Nephron (organoid): ENCODE results near the gene ADORA2A.

Source experiments
- H3K27ac Mint-ChIP-seq, 3 experiments: 2 replicates each; pipeline ENCODE4 v1.8.0; 2020; ENCODE audit warnings: mixed read lengths in 3 of 3, mild to moderate bottlenecking in 2 of 3, moderate library complexity in 1 of 3
- H3K27me3 Mint-ChIP-seq: 2 replicates; pipeline ENCODE4 v1.8.0; 2021; ENCODE audit warnings: low read depth, mild to moderate bottlenecking, moderate library complexity, mixed read lengths
- H3K36me3 Mint-ChIP-seq: 2 replicates; pipeline ENCODE4 v1.8.0; 2020; ENCODE audit warnings: low read depth, mixed read lengths
- H3K4me1 Mint-ChIP-seq: 2 replicates; pipeline ENCODE4 v1.8.0; 2020; ENCODE audit warnings: mixed read lengths
- H3K4me3 Mint-ChIP-seq, 3 experiments: 2 replicates each; pipeline ENCODE4 v1.8.0; 2020; ENCODE audit warnings: mild to moderate bottlenecking in 3 of 3, mixed read lengths in 3 of 3, moderate library complexity in 2 of 3
- H3K9me3 Mint-ChIP-seq: 2 replicates; pipeline ENCODE4 v1.8.0; 2020; ENCODE audit warnings: mixed read lengths
- TF ChIP-seq, protein P1 (sequence below), 3 experiments: fragments of 200-600 bp; sonication (generic); IDR thresholded peaks; one replicate each; pipeline ENCODE4 v1.5.0; 2021; ENCODE audit warnings: antibody characterized with exemption in 3 of 3; ENCODE audit not compliant: unreplicated experiment in 3 of 3

ADORA2A gene

GRCh38 chr22:24430431-24431308 lies 3.3 kb downstream of the ADORA2A start:
- H3K9me3 Mint-ChIP-seq: no peaks in the 10 kb centered on the region
- peak overlapping the region in 1 of 3 experiments; percentile 96 for H3K27ac Mint-ChIP-seq
- TF ChIP-seq, protein P1, sequence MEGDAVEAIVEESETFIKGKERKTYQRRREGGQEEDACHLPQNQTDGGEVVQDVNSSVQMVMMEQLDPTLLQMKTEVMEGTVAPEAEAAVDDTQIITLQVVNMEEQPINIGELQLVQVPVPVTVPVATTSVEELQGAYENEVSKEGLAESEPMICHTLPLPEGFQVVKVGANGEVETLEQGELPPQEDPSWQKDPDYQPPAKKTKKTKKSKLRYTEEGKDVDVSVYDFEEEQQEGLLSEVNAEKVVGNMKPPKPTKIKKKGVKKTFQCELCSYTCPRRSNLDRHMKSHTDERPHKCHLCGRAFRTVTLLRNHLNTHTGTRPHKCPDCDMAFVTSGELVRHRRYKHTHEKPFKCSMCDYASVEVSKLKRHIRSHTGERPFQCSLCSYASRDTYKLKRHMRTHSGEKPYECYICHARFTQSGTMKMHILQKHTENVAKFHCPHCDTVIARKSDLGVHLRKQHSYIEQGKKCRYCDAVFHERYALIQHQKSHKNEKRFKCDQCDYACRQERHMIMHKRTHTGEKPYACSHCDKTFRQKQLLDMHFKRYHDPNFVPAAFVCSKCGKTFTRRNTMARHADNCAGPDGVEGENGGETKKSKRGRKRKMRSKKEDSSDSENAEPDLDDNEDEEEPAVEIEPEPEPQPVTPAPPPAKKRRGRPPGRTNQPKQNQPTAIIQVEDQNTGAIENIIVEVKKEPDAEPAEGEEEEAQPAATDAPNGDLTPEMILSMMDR (IDR thresholded peaks at IDR 0.05; ENCODE audit: unreplicated experiment in 3 of 3): no peak
- H3K4me1 Mint-ChIP-seq: peaks cover 53% of the 10 kb centered on the region
- H3K4me3 Mint-ChIP-seq: no peak overlapping the region
- H3K27me3 Mint-ChIP-seq: peaks cover 17% of the 10 kb centered on the region
- H3K36me3 Mint-ChIP-seq: no peaks in the 10 kb centered on the region

GRCh38 chr22:24431309-24432034 lies 4.1 kb downstream of the ADORA2A start:
- Mint-ChIP-seq H3K4me1 (peaks cover 57% of the 10 kb centered on the region), H3K36me3 (no peaks in the 10 kb centered on the region), H3K27ac (peak overlapping the region in 2 of 3 experiments; percentile 67 to 96), H3K4me3 (no peak overlapping the region), H3K27me3 (peaks cover 13% of the 10 kb centered on the region), H3K9me3 (no peaks in the 10 kb centered on the region)
- TF ChIP-seq, protein P1 (IDR thresholded peaks at IDR 0.05; ENCODE audit: unreplicated experiment in 3 of 3): no peak

DNA sequence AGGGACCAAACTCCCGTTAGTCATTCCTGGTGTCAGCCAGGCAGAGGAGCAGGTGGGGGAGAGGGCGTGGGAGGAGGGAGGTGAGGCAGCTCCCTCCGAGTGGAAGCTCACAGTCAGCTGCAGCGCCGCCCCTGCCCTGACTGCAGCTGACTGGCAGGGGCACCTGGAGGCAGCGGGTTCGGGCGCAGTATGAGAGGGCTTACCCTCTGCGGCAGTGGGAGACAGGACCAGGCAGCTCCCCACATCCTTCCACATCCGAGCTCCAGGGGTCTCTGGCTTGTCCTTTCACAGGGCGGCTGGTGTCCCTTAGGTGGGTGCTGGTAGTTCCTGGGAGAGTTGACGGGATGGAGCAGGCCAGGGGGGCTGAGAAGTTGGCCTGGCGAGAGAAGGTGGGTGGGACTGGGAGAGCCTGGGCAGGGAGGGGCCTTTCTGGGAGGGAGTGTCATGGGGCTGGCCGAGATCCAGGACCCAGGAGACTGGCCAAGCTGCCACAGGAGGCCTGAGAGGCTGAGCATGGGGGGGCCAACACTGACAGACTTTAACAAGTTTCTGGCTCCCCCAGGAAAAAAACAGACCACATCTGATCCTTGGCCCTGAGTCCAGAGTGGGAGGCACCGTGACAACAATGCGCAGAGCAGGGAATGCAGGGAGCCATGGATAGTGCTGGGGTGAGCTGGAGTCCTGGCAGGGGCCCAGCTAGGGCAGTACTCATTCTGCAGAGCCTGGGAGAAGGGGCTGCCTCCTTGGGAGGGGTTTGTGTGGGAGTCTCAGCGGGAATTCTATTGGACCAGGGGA lies 4.9 kb downstream of the ADORA2A start:
- Mint-ChIP-seq H3K27ac (peak overlapping the region; percentile 50 to 96 (median 95)), H3K4me3 (peak overlapping the region in 1 of 3 experiments; percentile 53), H3K9me3 (no peaks in the 10 kb centered on the region), H3K36me3 (no peaks in the 10 kb centered on the region), H3K4me1 (peaks cover 57% of the 10 kb centered on the region), H3K27me3 (peaks cover 8% of the 10 kb centered on the region)
- TF ChIP-seq, protein P1 (IDR thresholded peaks at IDR 0.05; ENCODE audit: unreplicated experiment in 3 of 3): no peak

GRCh38 chr22:24433001-24433827 lies 5.8 kb downstream of the ADORA2A start:
- H3K27ac Mint-ChIP-seq: peak overlapping the region in 2 of 3 experiments; percentile 95 to 96
- peaks cover 55% of the 10 kb centered on the region for H3K4me1 Mint-ChIP-seq
- peaks cover 8% of the 10 kb centered on the region for H3K27me3 Mint-ChIP-seq
- TF ChIP-seq, protein P1 (IDR thresholded peaks at IDR 0.05; ENCODE audit: unreplicated experiment in 3 of 3): no peak
- no peak overlapping the region for H3K4me3 Mint-ChIP-seq
- no peaks in the 10 kb centered on the region for H3K9me3 Mint-ChIP-seq
- no peaks in the 10 kb centered on the region for H3K36me3 Mint-ChIP-seq

DNA sequence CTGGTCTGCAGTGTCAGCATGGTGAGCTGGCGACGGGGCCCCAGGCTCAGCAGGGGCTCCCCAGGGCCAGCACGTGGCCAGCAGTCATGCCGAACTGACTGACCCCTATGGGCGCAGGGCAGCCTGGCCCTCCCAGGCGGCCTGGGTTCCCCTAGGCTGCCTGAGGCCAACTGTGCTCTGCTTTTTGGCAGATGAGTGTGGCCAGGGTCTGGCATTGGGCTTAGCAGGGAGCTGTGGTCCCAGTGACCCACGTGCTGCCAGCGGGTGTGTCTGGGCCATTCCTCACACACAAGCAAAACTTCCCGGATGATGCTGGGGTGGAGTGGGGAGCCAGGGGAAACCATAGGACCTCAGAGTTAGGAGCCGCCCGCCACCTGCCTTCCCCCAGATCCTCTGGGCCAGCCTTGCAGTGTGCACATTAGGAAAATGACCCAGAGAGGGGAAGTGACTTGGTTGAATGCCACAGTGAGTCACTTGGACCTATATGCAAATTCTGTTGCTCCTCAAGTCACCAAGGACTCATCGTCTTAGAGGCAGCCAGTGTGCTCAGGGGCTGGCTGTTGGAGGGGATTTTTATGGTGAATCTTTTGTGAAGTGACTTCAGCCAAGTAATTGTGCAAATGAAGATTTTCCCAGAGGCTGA lies 6.5 kb downstream of the ADORA2A start:
- Mint-ChIP-seq H3K36me3 (no peaks in the 10 kb centered on the region), H3K9me3 (no peaks in the 10 kb centered on the region)
- TF ChIP-seq, protein P1 (IDR thresholded peaks at IDR 0.05; ENCODE audit: unreplicated experiment in 3 of 3): no peak

More for the DNA sequence above, 6.5 kb downstream of the ADORA2A start:
- H3K27ac Mint-ChIP-seq: peak overlapping the region in 2 of 3 experiments; percentile 83 to 87
- H3K4me3 Mint-ChIP-seq: no peak overlapping the region
- peaks cover 8% of the 10 kb centered on the region for H3K27me3 Mint-ChIP-seq
- H3K4me1 Mint-ChIP-seq: peaks cover 48% of the 10 kb centered on the region
